ENCODE results near the gene PDZD4. TPM values are rescaled to one million over a fixed set of nuclear protein-coding genes. Genes with fewer than 3 reads are reported as not detected.

Gene PDZD4
- 100 to 1,000 TPM in 1 of 8 experiments, 10 to 100 TPM in 4, under 1 TPM in 3; 0.09 to 103 (median 57.4) TPM for total RNA-seq

- Histone ChIP-seq H3K4me1 (replicated peaks in 1 of 2) (peaks cover 14 to 15% of the 10 kb centered on the region in 2 donors), H3K4me3 (peak within 1 kb of the TSS; percentile 54 to 86 (median 67)), H3K27ac (peak within 1 kb of the TSS; percentile 87 to 95)
- peak in 6 of 8 experiments; percentile 14 to 49 (median 45) for ATAC-seq (replicated peaks in 6 of 8)
- in situ Hi-C loops (cut with MboI; ENCODE audit: low pct_unique_long_range_greater_than_20kb in 2 of 9, low sequenced_read_pairs in 9 of 9, unreplicated experiment in 9 of 9): no loop called here
- WGBS, 10 experiments: no CpG with 5 or more reads among the region's 97 CpGs
Measured at GRCh38 chrX:153829799-153830639, at the start of gene PDZD4. TSS of gene PDZD4 (minus strand) at chrX:153830544. CDS start at chrX:153830298, 246 bp downstream.

- ATAC-seq (replicated peaks in 6 of 8): peak in 2 of 8 experiments; percentile 0 to 1
- in situ Hi-C loops (cut with MboI; ENCODE audit: low pct_unique_long_range_greater_than_20kb in 2 of 9, low sequenced_read_pairs in 9 of 9, unreplicated experiment in 9 of 9): no loop called here
- peak overlapping the region in 3 of 5 donors; percentile 7 to 29 (median 27) for H3K4me3 ChIP-seq
- WGBS, 10 experiments: no CpG with 5 or more reads among the region's 12 CpGs
- peaks cover 71 to 84% of the 10 kb centered on the region in 2 donors for H3K4me1 ChIP-seq (replicated peaks in 1 of 2)
- H3K27ac ChIP-seq: peak overlapping the region; percentile 91 to 97
Measured at GRCh38 chrX:153879741-153880439, 49.5 kb upstream of the PDZD4 start.

- Histone ChIP-seq H3K4me1 (replicated peaks in 1 of 2) (peaks cover 77 to 86% of the 10 kb centered on the region in 2 donors), H3K4me3 (peak overlapping the region; percentile 21 to 29 (median 27)), H3K27ac (peak overlapping the region; percentile 91 to 97)
- peak in 5 of 8 experiments; percentile 54 to 71 (median 56) for ATAC-seq (replicated peaks in 6 of 8)
- in situ Hi-C loops (cut with MboI; ENCODE audit: low pct_unique_long_range_greater_than_20kb in 2 of 9, low sequenced_read_pairs in 9 of 9, unreplicated experiment in 9 of 9): no loop called here
- 0% methylated on average over 2 of the region's 28 CpGs; no CpG with 5 or more reads in 9 of the 10 experiments for WGBS, 10 experiments
Measured at GRCh38 chrX:153878969-153879653, 48.8 kb upstream of the PDZD4 start.

GRCh38 chrX:153878345-153878744 is 48.0 kb upstream of the PDZD4 start:
- Histone ChIP-seq H3K4me3 (peak overlapping the region in 4 of 5 donors; percentile 21 to 29 (median 25)), H3K27ac (peak overlapping the region; percentile 91 to 97), H3K4me1 (replicated peaks in 1 of 2) (peaks cover 80 to 86% of the 10 kb centered on the region in 2 donors)
- peak in 2 of 8 experiments; percentile 33 to 47 for ATAC-seq (replicated peaks in 6 of 8)
- in situ Hi-C loops (cut with MboI; ENCODE audit: low pct_unique_long_range_greater_than_20kb in 2 of 9, low sequenced_read_pairs in 9 of 9, unreplicated experiment in 9 of 9): no loop called here
- WGBS, 10 experiments: 10 to 17% methylated on average over 1 to 2 of the region's 5 CpGs; no CpG with 5 or more reads in 8 of the 10 experiments

GRCh38 chrX:153877571-153878261 is 47.4 kb upstream of the PDZD4 start:
- H3K4me3 ChIP-seq: no peak overlapping the region
- WGBS, 10 experiments: 100% methylated on average over 1 of the region's 8 CpGs; no CpG with 5 or more reads in 8 of the 10 experiments
- peak overlapping the region; percentile 91 to 97 for H3K27ac ChIP-seq

GRCh38 chrX:153876112-153876491 is 45.8 kb upstream of the PDZD4 start:
- Histone ChIP-seq H3K4me3 (peak overlapping the region; percentile 34 to 48 (median 36)), H3K4me1 (replicated peaks in 1 of 2) (peaks cover 78 to 84% of the 10 kb centered on the region in 2 donors), H3K27ac (peak overlapping the region; percentile 71 to 88)
- in situ Hi-C loops (cut with MboI; ENCODE audit: low pct_unique_long_range_greater_than_20kb in 2 of 9, low sequenced_read_pairs in 9 of 9, unreplicated experiment in 9 of 9): no loop called here
- no peak for ATAC-seq (replicated peaks in 6 of 8)
- 0 to 33% methylated on average over 1 of the region's 3 CpGs; no CpG with 5 or more reads in 8 of the 10 experiments for WGBS, 10 experiments

More at GRCh38 chrX:153877571-153878261, 47.4 kb upstream of the PDZD4 start:
- in situ Hi-C loops (cut with MboI; ENCODE audit: low pct_unique_long_range_greater_than_20kb in 2 of 9, low sequenced_read_pairs in 9 of 9, unreplicated experiment in 9 of 9): no loop called here
- ATAC-seq (replicated peaks in 6 of 8): no peak
- H3K4me1 ChIP-seq (replicated peaks in 1 of 2): peaks cover 80 to 87% of the 10 kb centered on the region in 2 donors

- whole genome bisulfite sequencing, 10 experiments: 60% methylated on average over 5 of the region's 42 CpGs; no CpG with 5 or more reads in 9 of the 10 experiments
- ATAC-seq (replicated peaks in 6 of 8): peak; percentile 2 to 92 (median 12)
- in situ Hi-C loops (cut with MboI; ENCODE audit: low pct_unique_long_range_greater_than_20kb in 2 of 9, low sequenced_read_pairs in 9 of 9, unreplicated experiment in 9 of 9): no loop called here
- Histone ChIP-seq H3K4me3 (peak overlapping the region; percentile 34 to 48 (median 36)), H3K27ac (peak overlapping the region; percentile 71 to 88), H3K4me1 (replicated peaks in 1 of 2) (peaks cover 78 to 84% of the 10 kb centered on the region in 2 donors)
Measured at GRCh38 chrX:153875391-153876111, 45.2 kb upstream of the PDZD4 start.

DNA sequence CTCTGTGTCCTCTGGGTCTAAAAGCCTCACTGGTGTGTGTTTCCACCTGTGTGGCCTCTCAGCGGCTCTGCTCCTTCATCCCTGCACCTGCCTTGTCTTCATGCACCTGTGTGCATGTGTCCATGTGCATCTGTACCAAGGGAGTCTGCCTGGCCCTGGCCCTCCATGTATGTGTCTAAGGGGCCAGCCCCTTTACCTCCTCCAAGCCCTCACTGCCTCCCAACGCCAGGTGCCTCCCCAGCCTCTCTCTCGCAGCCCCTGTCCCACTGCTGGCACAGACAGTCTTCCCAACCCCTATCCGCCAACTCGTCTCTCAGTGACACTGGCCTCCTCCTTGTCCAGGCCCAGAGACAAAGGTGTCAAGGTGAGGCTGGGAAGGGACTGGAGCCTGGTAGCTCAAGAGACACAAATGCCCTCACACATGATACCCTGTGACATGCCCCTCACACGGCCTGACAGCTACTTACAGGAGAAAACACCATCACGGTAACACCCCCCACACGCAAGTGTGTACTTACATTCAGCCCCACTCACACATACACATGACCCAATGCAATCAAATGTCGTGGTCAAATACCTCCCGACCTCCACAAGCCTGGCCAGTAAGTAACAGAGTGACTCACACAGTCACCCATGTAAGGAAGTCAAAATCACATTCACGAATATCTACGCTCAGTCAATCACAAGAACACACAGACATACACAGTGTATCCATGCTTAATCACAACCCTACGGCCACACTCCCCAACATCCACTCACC is 44.2 kb upstream of the PDZD4 start:
- 71 to 92% methylated on average over 2 to 3 of the region's 13 CpGs; no CpG with 5 or more reads in 8 of the 10 experiments for WGBS, 10 experiments
- no peak for ATAC-seq (replicated peaks in 6 of 8)

GRCh38 chrX:153874085-153874365 is 43.7 kb upstream of the PDZD4 start:
- Histone ChIP-seq H3K27ac (peak overlapping the region; percentile 84 to 88), H3K4me3 (peak overlapping the region; percentile 34 to 48 (median 36)), H3K4me1 (replicated peaks in 1 of 2) (peaks cover 67 to 73% of the 10 kb centered on the region in 2 donors)
- no peak for ATAC-seq (replicated peaks in 6 of 8)
- in situ Hi-C loops (cut with MboI; ENCODE audit: low pct_unique_long_range_greater_than_20kb in 2 of 9, low sequenced_read_pairs in 9 of 9, unreplicated experiment in 9 of 9): no loop called here
- 25 to 40% methylated on average over 1 of the region's 3 CpGs; no CpG with 5 or more reads in 8 of the 10 experiments for WGBS, 10 experiments

More for the DNA sequence above, 44.2 kb upstream of the PDZD4 start:
- Histone ChIP-seq H3K4me1 (replicated peaks in 1 of 2) (peaks cover 70 to 76% of the 10 kb centered on the region in 2 donors), H3K27ac (peak overlapping the region; percentile 84 to 88), H3K4me3 (peak overlapping the region; percentile 34 to 48 (median 36))
- in situ Hi-C loops (cut with MboI; ENCODE audit: low pct_unique_long_range_greater_than_20kb in 2 of 9, low sequenced_read_pairs in 9 of 9, unreplicated experiment in 9 of 9): no loop called here

DNA sequence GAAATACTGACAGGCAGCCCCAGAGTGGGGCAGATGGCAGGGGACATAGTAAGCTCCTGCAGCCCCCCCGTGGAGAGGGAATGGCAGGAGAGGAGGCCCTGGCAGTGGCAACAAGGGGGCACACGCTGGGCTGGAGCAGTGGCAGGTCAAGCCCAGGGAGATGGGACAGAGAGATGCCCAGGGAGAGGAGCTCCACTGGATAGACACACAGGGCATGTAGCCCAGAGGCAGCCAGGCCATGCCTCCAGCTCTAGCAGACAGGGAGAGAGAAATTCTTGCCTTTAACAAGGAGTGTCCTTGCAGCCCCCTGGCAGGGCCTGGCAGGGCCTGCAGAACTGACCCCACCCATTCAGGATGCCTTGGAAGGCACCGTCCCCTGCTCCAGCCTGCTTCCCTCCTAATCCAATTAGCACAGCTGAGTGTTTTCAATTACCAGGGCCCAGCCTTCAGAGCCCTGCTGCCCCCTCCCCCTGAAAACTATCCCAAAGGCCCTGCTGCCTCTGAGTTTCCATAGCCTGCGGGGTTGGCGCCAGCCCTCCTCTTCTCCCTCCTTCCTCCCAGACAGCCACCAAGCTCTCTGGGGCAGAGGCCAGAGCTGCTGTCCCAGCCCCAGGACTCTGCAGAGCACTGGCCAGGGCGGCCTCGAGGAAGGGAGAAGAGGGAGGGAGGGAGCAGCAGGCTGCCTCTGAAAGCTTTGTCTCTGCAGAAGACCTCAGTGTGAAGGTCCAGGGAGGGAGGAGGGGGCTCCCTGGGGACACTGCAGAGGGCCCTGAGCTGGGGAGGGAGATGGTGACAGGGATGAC is 43.1 kb upstream of the PDZD4 start:
- ATAC-seq (replicated peaks in 6 of 8): peak in 5 of 8 experiments; percentile 29 to 56 (median 49)
- Histone ChIP-seq H3K27ac (peak overlapping the region; percentile 84 to 88), H3K4me1 (replicated peaks in 1 of 2) (peaks cover 61 to 70% of the 10 kb centered on the region in 2 donors), H3K4me3 (peak overlapping the region; percentile 34 to 48 (median 36))
- WGBS, 10 experiments: 20% methylated on average over 1 of the region's 7 CpGs; no CpG with 5 or more reads in 9 of the 10 experiments
- in situ Hi-C loops (cut with MboI; ENCODE audit: low pct_unique_long_range_greater_than_20kb in 2 of 9, low sequenced_read_pairs in 9 of 9, unreplicated experiment in 9 of 9): no loop called here

Data from motor neuron (in vitro differentiated cells).